Measurements from ENCODE around the gene EFHC2. TPM values are rescaled to one million over a fixed set of nuclear protein-coding genes. Genes with fewer than 3 reads are reported as not detected.

EFHC2 gene
- total RNA-seq, 1 experiment from 2014 or later, result not detected

- no TSS peak for BruUV-seq (replicated peaks)
- Histone ChIP-seq H3K4me2 (ENCODE audit: low read length) (no peak overlapping the region), H3K4me1 (ENCODE audit: control insufficient read depth in 1 of 2, insufficient read depth in 2 of 2, low read length in 2 of 2) (no peaks in the 10 kb centered on the region), H4K20me1 (ENCODE audit: insufficient read depth) (no peaks in the 10 kb centered on the region), H3K36me3 (ENCODE audit: control insufficient read depth in 1 of 2, insufficient read depth in 2 of 2, low read length in 2 of 2) (no peaks in the 10 kb centered on the region), H3K9me3 (ENCODE audit: control insufficient read depth in 1 of 2, insufficient read depth in 1 of 2, low read depth in 1 of 2, low read length in 2 of 2) (no peaks in the 10 kb centered on the region), H3K27ac (ENCODE audit: low read depth, low read length) (no peak overlapping the region), H3K4me3 (replicated peaks in 1 of 2; ENCODE audit: low read depth in 1 of 2, low read length in 2 of 2) (no peak overlapping the region), H3K9ac (ENCODE audit: low read length) (no peak overlapping the region), H2AFZ (ENCODE audit: low read depth, low read length, poor library complexity, severe bottlenecking) (no peak overlapping the region), H3K27me3 (ENCODE audit: insufficient read depth, low read length) (no peaks in the 10 kb centered on the region), H3K79me2 (ENCODE audit: insufficient read depth, low read length) (no peaks in the 10 kb centered on the region), H3K9me2 (ENCODE audit: insufficient read depth) (no peaks in the 10 kb centered on the region)
- ChIA-PET RAD21 (ENCODE audit: low non-redundant PET in 1 of 2, low total read pairs in 2 of 2, uncharacterized antibody in 2 of 2, unreplicated experiment in 2 of 2) (no interaction called here), POLR2A (no interaction called here), CTCF (interaction anchor here (1.4 to 1.9 kb wide), 2 partner anchors 34 to 245 kb away, joined by 4 to 7 read pairs; no protein-coding TSS in a partner anchor)
- ATAC-seq (peak; percentile 76), DNase-seq (ENCODE audit: low read depth, low spot score) (peak; percentile 12)
- intact Hi-C loops (cut with micrococcal nuclease), result no loop called here
- TF ChIP-seq CTCF (IDR thresholded peaks at IDR 0.05 in 2 of 3, conservative IDR thresholded peaks at IDR 0.05 in 1 of 3; ENCODE audit: borderline replicate concordance in 1 of 3, insufficient read depth in 1 of 3, low read depth in 2 of 3, low read length in 2 of 3), result peak; percentile 23 to 47 (median 45); a peak in 5 of 6 replicates
- no peak for TF ChIP-seq REST (IDR thresholded peaks at IDR 0.05; ENCODE audit: low read depth)
- peak; percentile 58 for TF ChIP-seq RAD21 (IDR thresholded peaks at IDR 0.05; ENCODE audit: low read depth)
These were observed 139.7 kb downstream of the EFHC2 start for GRCh38 chrX:44203791-44204190.
